Measurements from ENCODE around the gene EML3. TPM values are rescaled to one million over a fixed set of nuclear protein-coding genes. Genes with fewer than 3 reads are reported as not detected.

EML3 gene
- total RNA-seq, 1 donor from 2014 or later: 164 TPM

GRCh38 chr11:62601372-62602140, 11.0 kb downstream of the EML3 start, which contains the start of gene MTA2:
MTA2 (minus strand) TSS chr11:62601865; CDS start chr11:62601450, 415 bp downstream.
- no peaks in the 10 kb centered on the region for H3K9me3 Mint-ChIP-seq
- H3K27ac Mint-ChIP-seq: peak within 1 kb of the TSS; percentile 92
- peaks cover 63% of the 10 kb centered on the region for H3K36me3 Mint-ChIP-seq (ENCODE audit: low read depth)
- DNase-seq (ENCODE audit: low spot score): peak; percentile 100
- intact Hi-C loops (cut with micrococcal nuclease): loop anchor here (1.0 kb wide), 6 partner anchors 64 to 254 kb away; partner anchors contain the start of genes C11orf98, CSKMT, HNRNPUL2 and TAF6L
- H3K4me3 Mint-ChIP-seq: peak within 1 kb of the TSS; percentile 95
- H3K27me3 Mint-ChIP-seq (ENCODE audit: insufficient read depth): no peaks in the 10 kb centered on the region
- peaks cover 54% of the 10 kb centered on the region for H3K4me1 Mint-ChIP-seq (ENCODE audit: low read depth)

- peak overlapping the region; percentile 95 for H3K4me3 Mint-ChIP-seq
Observed at GRCh38 chr11:62601122-62601371, 11.5 kb downstream of the EML3 start.

GRCh38 chr11:62600367-62601121, 12.0 kb downstream of the EML3 start:
- intact Hi-C loops (cut with micrococcal nuclease): loop anchor here (1.0 kb wide), 6 partner anchors 65 to 255 kb away; partner anchors contain the start of genes C11orf98, CSKMT, HNRNPUL2 and TAF6L
- peak overlapping the region; percentile 89 for H3K27ac Mint-ChIP-seq
- peaks cover 70% of the 10 kb centered on the region for H3K36me3 Mint-ChIP-seq (ENCODE audit: low read depth)
- H3K4me1 Mint-ChIP-seq (ENCODE audit: low read depth): peaks cover 60% of the 10 kb centered on the region
- H3K9me3 Mint-ChIP-seq: no peaks in the 10 kb centered on the region
- H3K27me3 Mint-ChIP-seq (ENCODE audit: insufficient read depth): no peaks in the 10 kb centered on the region
- no peak for DNase-seq (ENCODE audit: low spot score)
- H3K4me3 Mint-ChIP-seq: peak overlapping the region; percentile 95

More at GRCh38 chr11:62601122-62601371, 11.5 kb downstream of the EML3 start:
- Mint-ChIP-seq H3K4me1 (ENCODE audit: low read depth) (peaks cover 57% of the 10 kb centered on the region), H3K9me3 (no peaks in the 10 kb centered on the region), H3K27me3 (ENCODE audit: insufficient read depth) (no peaks in the 10 kb centered on the region), H3K36me3 (ENCODE audit: low read depth) (peaks cover 65% of the 10 kb centered on the region), H3K27ac (peak overlapping the region; percentile 89)
- intact Hi-C loops (cut with micrococcal nuclease): loop anchor here (1.0 kb wide), 6 partner anchors 64 to 254 kb away; partner anchors contain the start of genes C11orf98, CSKMT, HNRNPUL2 and TAF6L
- DNase-seq (ENCODE audit: low spot score): no peak

- Mint-ChIP-seq H3K27ac (peak overlapping the region; percentile 89), H3K4me3 (peak overlapping the region; percentile 95), H3K36me3 (ENCODE audit: low read depth) (peaks cover 74% of the 10 kb centered on the region), H3K27me3 (ENCODE audit: insufficient read depth) (no peaks in the 10 kb centered on the region), H3K9me3 (no peaks in the 10 kb centered on the region), H3K4me1 (ENCODE audit: low read depth) (peaks cover 62% of the 10 kb centered on the region)
- intact Hi-C loops (cut with micrococcal nuclease): loop anchor here (1.0 to 2.0 kb wide), 8 partner anchors 9 to 281 kb away; partner anchors contain the start of genes EEF1G, EML3, GANAB and SLC3A2
- DNase-seq (ENCODE audit: low spot score): no peak
Observed at GRCh38 chr11:62599901-62600300, 12.7 kb downstream of the EML3 start.

GRCh38 chr11:62599069-62599696, 13.4 kb downstream of the EML3 start:
- intact Hi-C loops (cut with micrococcal nuclease): loop anchor here (1.0 to 2.0 kb wide), 8 partner anchors 8 to 282 kb away; partner anchors contain the start of genes EEF1G, EML3, GANAB and SLC3A2
- peak; percentile 96 for DNase-seq (ENCODE audit: low spot score)
- Mint-ChIP-seq H3K4me1 (ENCODE audit: low read depth) (peaks cover 68% of the 10 kb centered on the region), H3K36me3 (ENCODE audit: low read depth) (peaks cover 78% of the 10 kb centered on the region), H3K27me3 (ENCODE audit: insufficient read depth) (no peaks in the 10 kb centered on the region), H3K9me3 (no peaks in the 10 kb centered on the region), H3K4me3 (peak overlapping the region; percentile 95), H3K27ac (peak overlapping the region; percentile 89)

- Mint-ChIP-seq H3K4me1 (ENCODE audit: low read depth) (peaks cover 68% of the 10 kb centered on the region), H3K9me3 (no peaks in the 10 kb centered on the region), H3K4me3 (no peak overlapping the region), H3K27me3 (ENCODE audit: insufficient read depth) (no peaks in the 10 kb centered on the region), H3K36me3 (ENCODE audit: low read depth) (peaks cover 70% of the 10 kb centered on the region), H3K27ac (peak overlapping the region; percentile 11)
- no peak for DNase-seq (ENCODE audit: low spot score)
- intact Hi-C loops (cut with micrococcal nuclease): no loop called here
Observed at GRCh38 chr11:62595124-62595523, 17.5 kb downstream of the EML3 start.

- intact Hi-C loops (cut with micrococcal nuclease): loop anchor here (1.0 to 5.0 kb wide), 3 partner anchors 101 to 1649 kb away; partner anchors contain the start of gene FKBP2
- no peaks in the 10 kb centered on the region for H3K27me3 Mint-ChIP-seq (ENCODE audit: insufficient read depth)
- peaks cover 55% of the 10 kb centered on the region for H3K36me3 Mint-ChIP-seq (ENCODE audit: low read depth)
- no peaks in the 10 kb centered on the region for H3K9me3 Mint-ChIP-seq
- peak overlapping the region; percentile 78 for H3K4me3 Mint-ChIP-seq
- peak overlapping the region; percentile 93 for H3K27ac Mint-ChIP-seq
- peak; percentile 74 for DNase-seq (ENCODE audit: low spot score)
- H3K4me1 Mint-ChIP-seq (ENCODE audit: low read depth): peaks cover 59% of the 10 kb centered on the region
Observed at GRCh38 chr11:62593434-62594044, 19.0 kb downstream of the EML3 start.

- Mint-ChIP-seq H3K27me3 (ENCODE audit: insufficient read depth) (no peaks in the 10 kb centered on the region), H3K4me1 (ENCODE audit: low read depth) (peaks cover 53% of the 10 kb centered on the region), H3K4me3 (peak overlapping the region; percentile 99), H3K9me3 (no peaks in the 10 kb centered on the region), H3K36me3 (ENCODE audit: low read depth) (peaks cover 51% of the 10 kb centered on the region), H3K27ac (peak overlapping the region; percentile 91)
- intact Hi-C loops (cut with micrococcal nuclease): loop anchor here (1.0 to 5.0 kb wide), 3 partner anchors 101 to 1649 kb away; partner anchors contain the start of gene FKBP2
- no peak for DNase-seq (ENCODE audit: low spot score)
Observed at GRCh38 chr11:62592989-62593421, 19.6 kb downstream of the EML3 start.

GRCh38 chr11:62592146-62592815, 20.3 kb downstream of the EML3 start:
- intact Hi-C loops (cut with micrococcal nuclease): loop anchor here (2.0 to 5.0 kb wide), 2 partner anchors 271 to 1650 kb away; partner anchors contain the start of gene FKBP2
- Mint-ChIP-seq H3K36me3 (ENCODE audit: low read depth) (peaks cover 47% of the 10 kb centered on the region), H3K27me3 (ENCODE audit: insufficient read depth) (no peaks in the 10 kb centered on the region), H3K9me3 (no peaks in the 10 kb centered on the region), H3K4me3 (peak overlapping the region; percentile 99), H3K27ac (peak overlapping the region; percentile 91), H3K4me1 (ENCODE audit: low read depth) (peaks cover 48% of the 10 kb centered on the region)
- no peak for DNase-seq (ENCODE audit: low spot score)

GRCh38 chr11:62591448-62592145, 21.0 kb downstream of the EML3 start, which contains the start of gene TUT1:
TUT1 (minus strand) TSS chr11:62591523; CDS start chr11:62591485, 38 bp downstream.
- H3K4me1 Mint-ChIP-seq (ENCODE audit: low read depth): peaks cover 48% of the 10 kb centered on the region

More at GRCh38 chr11:62591448-62592145, 21.0 kb downstream of the EML3 start, which contains the start of gene TUT1:
- peak; percentile 96 for DNase-seq (ENCODE audit: low spot score)
- Mint-ChIP-seq H3K27ac (peak within 1 kb of the TSS; percentile 91), H3K9me3 (no peaks in the 10 kb centered on the region), H3K27me3 (ENCODE audit: insufficient read depth) (no peaks in the 10 kb centered on the region), H3K4me3 (peak within 1 kb of the TSS; percentile 99), H3K36me3 (ENCODE audit: low read depth) (peaks cover 44% of the 10 kb centered on the region)
- intact Hi-C loops (cut with micrococcal nuclease): loop anchor here (1.0 to 5.0 kb wide), 17 partner anchors 8 to 1651 kb away; partner anchors contain the start of genes AHNAK, C11orf98, CSKMT and EEF1G

All from activated T-helper 1 cell treated with anti-CD3 and anti-CD28 coated beads, Interleukin-12 subunit alpha, Interleukin-12 subunit beta, Interleukin-2, Interleukin-4 antibody, amounts not matched to agents 30 ng/mL and 10 ng/mL and 1 ng/mL, durations not matched to agents 14 hours and 24 hours and 36 hours (primary cell).